Suprapubic skin (tissue), 4 donors: Measurements from ENCODE around the gene NMNAT2. TPM values are rescaled to one million over a fixed set of nuclear protein-coding genes. Genes with fewer than 3 reads are reported as not detected.

ENCODE experiments used
- DNase-seq, 2 donors: peaks; one replicate each; pipeline ENCODE4 v3.0.0-alpha.2; 2019; ENCODE audit warnings: low spot score in 2 of 2
- H3K27ac ChIP-seq: fragments of 200-600 bp; sonication (generic); one replicate; pipeline ENCODE4 v1.5.1; 2019
- H3K27me3 ChIP-seq: fragments of 200-600 bp; sonication (generic); one replicate; pipeline ENCODE4 v1.5.1; 2019
- H3K36me3 ChIP-seq: fragments of 200-600 bp; sonication (generic); one replicate; pipeline ENCODE4 v1.5.1; 2019
- H3K4me1 ChIP-seq: fragments of 200-600 bp; sonication (generic); one replicate; pipeline ENCODE4 v1.5.1; 2019
- H3K4me3 ChIP-seq: fragments of 200-600 bp; sonication (generic); one replicate; pipeline ENCODE4 v1.5.1; 2019; ENCODE audit warnings: mild to moderate bottlenecking
- H3K9me3 ChIP-seq: fragments of 200-600 bp; sonication (generic); one replicate; pipeline ENCODE4 v1.5.1; 2019
- EP300 ChIP-seq: sonication (generic); formaldehyde crosslinking; IDR thresholded peaks from one replicate; pipeline ENCODE4 v1.6.1; 2017; ENCODE audit warnings: antibody characterized with exemption
- POLR2A ChIP-seq, 2 donors: fragments of 450-650 bp; IDR thresholded peaks; one replicate each; pipeline ENCODE4 v1.6.1; 2017; ENCODE audit warnings: antibody characterized with exemption in 2 of 2, mild to moderate bottlenecking in 2 of 2, moderate library complexity in 2 of 2
- POLR2AphosphoS5 ChIP-seq, 3 donors: sonication (generic); formaldehyde crosslinking; IDR thresholded peaks; one replicate each; pipeline ENCODE4 v1.6.1; 2017; ENCODE audit warnings: antibody characterized with exemption in 3 of 3
- WGBS: methylation state at CpG from one replicate; pipeline ENCODE4 v1.1.5; 2018; 5-methylcytosine and 5-hydroxymethylcytosine counted together
- total RNA-seq, 4 donors: library from RNA; depleted of rRNA; stranded (reverse); fragments of >200 nt; gene quantifications; one replicate each; pipeline ENCODE4 v1.1.0, GENCODE V29; 2016
- TF ChIP-seq, protein P1 (sequence below), 2 donors: fragments of 200-600 bp in 1 of 2; fragments of 450-650 bp in 1 of 2; sonication (generic) in 1 of 2; IDR thresholded peaks; one replicate each; pipeline ENCODE4 v1.5.1; 2016 to 2019; ENCODE audit warnings: antibody characterized with exemption in 2 of 2, mild to moderate bottlenecking in 1 of 2, moderate library complexity in 1 of 2

The NMNAT2 gene
- total RNA-seq, 4 donors from 2014 or later: 0.48 to 0.81 (median 0.68) TPM

DNA sequence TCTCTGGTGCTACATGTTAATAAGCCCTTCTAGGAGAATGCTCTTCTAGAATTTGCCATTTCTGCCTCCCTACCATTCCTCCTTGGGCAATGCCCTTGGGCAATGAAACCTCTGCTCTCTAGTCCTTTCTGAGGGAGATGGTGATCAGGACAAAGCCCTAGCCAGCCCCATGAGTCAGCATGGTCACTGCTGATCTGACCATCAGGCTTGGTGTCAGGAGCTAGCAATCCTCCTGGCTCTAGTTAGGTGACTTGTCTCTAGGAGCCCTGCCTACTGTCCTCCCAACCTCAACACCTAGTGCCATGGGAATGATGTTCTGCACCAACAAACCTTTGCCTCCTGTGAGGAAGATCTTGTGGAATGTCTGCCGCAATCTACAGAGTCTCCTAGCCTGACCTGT is 89.8 kb downstream of the NMNAT2 start:
- no CpG with 5 or more reads among the region's 1 CpG for WGBS
- Histone ChIP-seq H3K27ac (no peak overlapping the region), H3K27me3 (peaks cover 7% of the 10 kb centered on the region), H3K9me3 (no peaks in the 10 kb centered on the region), H3K4me1 (peaks cover 23% of the 10 kb centered on the region), H3K4me3 (no peak overlapping the region), H3K36me3 (no peaks in the 10 kb centered on the region)
- DNase-seq: no peak
- no peak for TF ChIP-seq POLR2A (IDR thresholded peaks at IDR 0.05)
- no peak for TF ChIP-seq POLR2AphosphoS5 (IDR thresholded peaks at IDR 0.05)
- TF ChIP-seq, protein P1, sequence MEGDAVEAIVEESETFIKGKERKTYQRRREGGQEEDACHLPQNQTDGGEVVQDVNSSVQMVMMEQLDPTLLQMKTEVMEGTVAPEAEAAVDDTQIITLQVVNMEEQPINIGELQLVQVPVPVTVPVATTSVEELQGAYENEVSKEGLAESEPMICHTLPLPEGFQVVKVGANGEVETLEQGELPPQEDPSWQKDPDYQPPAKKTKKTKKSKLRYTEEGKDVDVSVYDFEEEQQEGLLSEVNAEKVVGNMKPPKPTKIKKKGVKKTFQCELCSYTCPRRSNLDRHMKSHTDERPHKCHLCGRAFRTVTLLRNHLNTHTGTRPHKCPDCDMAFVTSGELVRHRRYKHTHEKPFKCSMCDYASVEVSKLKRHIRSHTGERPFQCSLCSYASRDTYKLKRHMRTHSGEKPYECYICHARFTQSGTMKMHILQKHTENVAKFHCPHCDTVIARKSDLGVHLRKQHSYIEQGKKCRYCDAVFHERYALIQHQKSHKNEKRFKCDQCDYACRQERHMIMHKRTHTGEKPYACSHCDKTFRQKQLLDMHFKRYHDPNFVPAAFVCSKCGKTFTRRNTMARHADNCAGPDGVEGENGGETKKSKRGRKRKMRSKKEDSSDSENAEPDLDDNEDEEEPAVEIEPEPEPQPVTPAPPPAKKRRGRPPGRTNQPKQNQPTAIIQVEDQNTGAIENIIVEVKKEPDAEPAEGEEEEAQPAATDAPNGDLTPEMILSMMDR (IDR thresholded peaks at IDR 0.05): no peak
- no peak for TF ChIP-seq EP300

DNA sequence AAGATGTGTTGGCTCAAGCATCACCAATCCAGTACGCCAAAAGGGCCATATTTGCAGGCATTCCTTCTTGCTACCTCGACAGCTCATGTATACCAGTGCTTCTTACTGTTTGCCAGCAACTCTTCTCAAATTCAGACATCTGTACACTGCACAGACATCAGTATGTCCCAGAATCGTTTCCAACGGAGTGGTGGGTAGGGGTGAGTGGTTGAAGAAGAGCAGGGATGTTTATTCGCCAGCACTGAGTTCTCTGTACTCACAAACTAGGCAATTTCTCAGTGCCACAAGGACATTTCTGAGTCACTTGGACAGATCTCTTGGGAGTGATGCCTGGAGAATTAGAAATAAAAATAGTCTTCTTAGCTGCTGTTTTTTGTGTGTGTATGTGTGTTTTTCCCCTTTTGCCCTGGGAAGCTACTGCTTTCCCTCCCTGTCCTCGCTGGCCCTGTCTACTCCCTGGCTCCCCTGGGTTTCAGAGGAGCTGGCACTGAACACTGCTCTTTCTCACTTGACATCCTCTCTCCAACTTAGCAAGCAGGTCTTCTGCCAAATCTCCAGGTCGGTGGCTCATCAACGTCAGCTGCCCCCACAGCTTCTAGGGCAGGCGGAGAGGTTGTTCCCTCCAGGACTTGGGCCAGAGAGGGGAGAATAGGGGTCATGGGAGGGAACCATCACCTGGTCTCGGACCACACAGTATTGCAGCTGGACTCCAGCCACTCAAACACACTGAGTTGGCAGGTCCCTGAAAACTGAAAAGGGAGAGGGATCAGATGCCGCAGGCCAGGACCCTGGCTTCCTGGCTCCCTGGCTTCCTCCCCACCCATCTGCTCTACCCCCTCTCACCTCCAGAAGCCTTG is 90.5 kb downstream of the NMNAT2 start:
- 49% methylated on average over 9 of the region's 11 CpGs for WGBS
- no peaks in the 10 kb centered on the region for H3K9me3 ChIP-seq
- peaks cover 23% of the 10 kb centered on the region for H3K4me1 ChIP-seq
- H3K27ac ChIP-seq: no peak overlapping the region
- no peak overlapping the region for H3K4me3 ChIP-seq
- no peaks in the 10 kb centered on the region for H3K36me3 ChIP-seq
- peaks cover 7% of the 10 kb centered on the region for H3K27me3 ChIP-seq
- TF ChIP-seq, protein P1 (IDR thresholded peaks at IDR 0.05): no peak
- no peak for TF ChIP-seq EP300
- TF ChIP-seq POLR2AphosphoS5 (IDR thresholded peaks at IDR 0.05): no peak
- no peak for TF ChIP-seq POLR2A (IDR thresholded peaks at IDR 0.05)
- no peak for DNase-seq

DNA sequence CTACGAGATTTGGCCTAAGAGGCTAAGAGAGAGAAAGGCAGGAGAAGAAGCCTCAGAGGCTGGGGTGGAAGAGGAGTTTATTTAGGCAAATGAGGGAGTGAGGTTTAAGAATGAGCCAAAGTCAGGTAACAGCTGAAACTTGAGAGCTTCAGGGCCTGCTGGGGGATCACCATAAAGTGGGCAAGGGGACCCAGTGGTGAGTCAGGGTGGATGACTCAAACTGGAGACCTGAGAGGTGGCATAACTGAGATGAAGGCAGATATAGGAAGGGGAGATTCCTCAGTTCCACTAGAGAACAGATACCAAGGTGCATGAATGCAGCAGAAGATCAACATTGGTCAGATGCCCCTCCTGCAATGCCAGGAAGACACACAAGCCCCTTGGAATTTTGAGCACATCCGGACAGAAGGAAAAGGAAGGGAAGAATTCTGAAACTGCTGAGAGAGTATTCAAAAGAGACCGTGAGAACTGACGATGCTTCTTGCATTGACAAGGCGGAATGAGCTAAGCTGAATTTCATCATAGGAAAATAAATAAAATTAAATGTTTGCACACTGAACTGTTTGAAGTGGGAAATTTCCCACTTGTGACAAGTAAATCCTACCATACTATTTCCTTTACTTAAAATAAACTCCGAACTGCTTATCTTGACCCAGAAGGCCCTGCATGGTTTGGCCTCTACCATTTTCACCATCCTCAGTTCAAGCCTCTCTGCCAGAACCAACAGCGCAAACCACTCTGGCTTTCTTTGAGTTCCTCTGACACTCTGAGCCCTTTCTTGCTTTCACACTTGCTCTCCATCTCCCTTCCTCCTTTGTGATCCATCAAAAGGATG is 94.1 kb downstream of the NMNAT2 start:
- TF ChIP-seq, protein P1 (IDR thresholded peaks at IDR 0.05): no peak
- no peak for TF ChIP-seq POLR2AphosphoS5 (IDR thresholded peaks at IDR 0.05)
- TF ChIP-seq POLR2A (IDR thresholded peaks at IDR 0.05): no peak
- TF ChIP-seq EP300: no peak
- WGBS: 92% methylated on average over 7 of the region's 7 CpGs
- H3K4me1 ChIP-seq: peaks cover 11% of the 10 kb centered on the region
- no peak overlapping the region for H3K27ac ChIP-seq
- no peaks in the 10 kb centered on the region for H3K9me3 ChIP-seq
- H3K4me3 ChIP-seq: no peak overlapping the region
- DNase-seq: no peak
- H3K27me3 ChIP-seq: no peaks in the 10 kb centered on the region
- no peaks in the 10 kb centered on the region for H3K36me3 ChIP-seq

DNA sequence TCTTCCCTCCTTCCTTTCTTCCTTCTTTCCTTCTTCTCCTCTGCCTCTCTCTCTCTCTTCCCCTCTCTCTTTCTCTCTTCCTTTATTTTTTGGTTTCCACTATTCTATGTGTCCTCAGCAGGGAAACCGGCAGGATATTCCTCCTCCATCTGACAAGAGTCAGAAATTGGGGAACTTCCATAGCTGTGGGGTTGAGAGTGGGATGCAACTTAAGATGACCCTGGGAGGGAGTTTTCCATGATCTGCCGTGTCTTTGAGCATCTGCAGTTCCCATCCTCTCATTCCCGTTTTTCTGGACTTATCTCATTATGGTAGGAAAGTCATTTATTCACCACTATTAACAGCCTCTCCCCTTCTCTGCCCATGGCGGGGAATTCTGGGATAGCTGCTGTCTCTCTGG is 98.6 kb downstream of the NMNAT2 start:
- TF ChIP-seq, protein P1 (IDR thresholded peaks at IDR 0.05): no peak
- no peak overlapping the region for H3K4me3 ChIP-seq
- H3K27ac ChIP-seq: no peak overlapping the region
- H3K36me3 ChIP-seq: no peaks in the 10 kb centered on the region
- no peaks in the 10 kb centered on the region for H3K27me3 ChIP-seq
- peaks cover 15% of the 10 kb centered on the region for H3K4me1 ChIP-seq
- H3K9me3 ChIP-seq: no peaks in the 10 kb centered on the region
- 82% methylated on average over 4 of the region's 4 CpGs for WGBS
- no peak for DNase-seq

DNA sequence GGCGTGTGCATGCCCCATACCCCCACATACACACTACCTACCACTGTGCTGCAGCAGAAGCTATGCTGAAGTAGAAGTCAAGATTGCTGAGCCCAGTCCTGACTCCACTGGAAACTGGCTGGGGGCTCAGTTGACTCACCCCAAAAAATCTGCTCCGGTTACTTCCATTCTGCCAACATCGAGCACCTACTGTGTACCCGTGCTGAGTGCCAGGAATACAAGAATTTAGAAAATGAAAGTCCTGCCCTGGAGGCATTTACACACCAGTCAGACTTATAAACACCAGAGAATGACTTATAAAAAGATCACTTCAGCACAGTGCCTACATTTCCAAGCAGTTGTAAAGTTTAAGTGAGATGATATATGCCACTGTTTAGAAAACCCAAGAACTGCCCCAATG is 99.1 kb downstream of the NMNAT2 start:
- H3K9me3 ChIP-seq: no peaks in the 10 kb centered on the region
- 51% methylated on average over 4 of the region's 4 CpGs for WGBS
- peaks cover 15% of the 10 kb centered on the region for H3K4me1 ChIP-seq
- no peaks in the 10 kb centered on the region for H3K36me3 ChIP-seq
- no peaks in the 10 kb centered on the region for H3K27me3 ChIP-seq
- TF ChIP-seq, protein P1 (IDR thresholded peaks at IDR 0.05): no peak
- TF ChIP-seq POLR2AphosphoS5 (IDR thresholded peaks at IDR 0.05): no peak
- no peak for TF ChIP-seq POLR2A (IDR thresholded peaks at IDR 0.05)
- TF ChIP-seq EP300: no peak
- DNase-seq: no peak
- H3K27ac ChIP-seq: no peak overlapping the region
- H3K4me3 ChIP-seq: no peak overlapping the region
